ENCODE results near the gene CCL20.

CCL20 gene

GRCh38 chr2:227804975-227805374, 8.7 kb upstream of the CCL20 start:
- no peak for DNase-seq

DNA sequence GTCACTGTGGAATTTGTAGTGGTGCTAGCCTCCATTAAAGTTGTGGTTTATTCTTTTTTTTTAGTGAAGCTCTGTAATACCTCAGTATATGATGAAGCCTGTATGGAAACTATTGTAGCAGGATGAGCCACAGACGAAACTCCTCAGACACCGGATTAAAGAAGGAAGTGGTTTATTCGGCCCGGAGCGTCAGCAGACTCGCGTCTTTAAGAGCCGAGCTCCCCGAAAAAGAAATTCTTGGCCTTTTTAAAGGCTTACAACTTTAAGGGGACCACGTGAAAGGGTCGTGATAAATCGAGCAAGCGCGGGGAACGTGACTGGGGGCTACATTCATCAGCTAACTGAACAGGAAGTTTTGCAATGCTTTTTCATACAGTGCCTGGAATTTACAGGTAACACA, 8.1 kb upstream of the CCL20 start:
- peak; percentile 30 for DNase-seq

GRCh38 chr2:227808936-227809335, 4.7 kb upstream of the CCL20 start:
- no peak for DNase-seq

DNA sequence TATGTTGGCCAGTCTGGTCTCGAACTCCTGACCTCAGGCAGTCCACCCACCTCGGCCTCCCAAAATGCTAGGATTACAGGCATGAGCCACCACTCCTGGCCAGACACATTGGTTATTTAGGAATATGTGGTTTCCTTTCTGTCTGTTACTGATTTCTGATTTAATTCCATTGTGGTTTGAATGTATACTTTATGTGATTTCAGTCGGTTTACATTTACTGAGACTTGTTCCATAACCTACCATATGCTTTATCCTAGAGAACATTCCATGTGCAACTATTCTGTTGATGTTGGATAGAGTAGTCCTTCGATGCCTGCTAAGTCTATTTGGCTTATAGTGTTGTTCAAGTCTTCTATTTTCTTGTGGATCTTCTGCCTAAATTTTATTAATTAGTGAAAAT, 1.6 kb upstream of the CCL20 start:
- no peak for DNase-seq

GRCh38 chr2:227813229-227813561, 447 bp upstream of the CCL20 start:
- DNase-seq, result no peak

GRCh38 chr2:227815066-227815465, 1.4 kb downstream of the CCL20 start:
- DNase-seq, result no peak

DNA sequence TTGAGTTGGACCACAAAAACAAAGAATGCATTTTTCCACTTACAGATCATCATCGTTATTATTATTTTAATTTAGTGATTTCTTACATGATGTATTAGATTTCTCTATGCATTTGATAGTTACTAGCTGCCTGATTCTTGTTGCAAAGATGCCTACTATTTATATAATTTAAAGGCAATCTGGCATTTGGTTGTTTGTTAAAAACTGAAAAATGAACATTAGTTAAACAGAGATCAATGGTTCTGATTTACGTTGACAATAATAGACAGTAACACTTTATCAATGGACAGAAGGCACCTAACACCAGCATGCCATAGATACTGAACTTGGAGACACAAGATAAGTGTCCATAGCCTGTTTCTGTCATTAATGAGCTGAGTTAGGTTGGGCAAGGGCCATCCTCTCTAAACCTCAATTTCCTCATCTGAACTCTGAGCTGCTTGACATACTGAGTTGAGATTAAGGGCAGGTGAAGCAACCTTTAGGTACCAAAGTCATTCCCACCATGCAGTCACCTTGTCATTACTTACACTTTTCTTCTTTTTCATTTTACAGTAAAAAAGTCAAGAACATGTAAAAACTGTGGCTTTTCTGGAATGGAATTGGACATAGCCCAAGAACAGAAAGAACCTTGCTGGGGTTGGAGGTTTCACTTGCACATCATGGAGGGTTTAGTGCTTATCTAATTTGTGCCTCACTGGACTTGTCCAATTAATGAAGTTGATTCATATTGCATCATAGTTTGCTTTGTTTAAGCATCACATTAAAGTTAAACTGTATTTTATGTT, 3.1 kb downstream of the CCL20 start:
- no peak for DNase-seq

DNA sequence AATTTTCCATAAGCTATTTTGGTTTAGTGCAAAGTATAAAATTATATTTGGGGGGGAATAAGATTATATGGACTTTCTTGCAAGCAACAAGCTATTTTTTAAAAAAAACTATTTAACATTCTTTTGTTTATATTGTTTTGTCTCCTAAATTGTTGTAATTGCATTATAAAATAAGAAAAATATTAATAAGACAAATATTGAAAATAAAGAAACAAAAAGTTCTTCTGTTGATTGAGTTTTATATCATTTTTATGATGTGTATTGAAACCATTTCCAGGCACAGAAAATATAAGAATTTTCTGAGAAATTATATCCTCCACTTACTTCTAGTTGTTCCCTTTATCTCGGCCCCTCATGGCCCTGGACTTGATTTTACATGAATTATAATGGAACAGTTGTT, 3.7 kb downstream of the CCL20 start:
- DNase-seq, result no peak

DNA sequence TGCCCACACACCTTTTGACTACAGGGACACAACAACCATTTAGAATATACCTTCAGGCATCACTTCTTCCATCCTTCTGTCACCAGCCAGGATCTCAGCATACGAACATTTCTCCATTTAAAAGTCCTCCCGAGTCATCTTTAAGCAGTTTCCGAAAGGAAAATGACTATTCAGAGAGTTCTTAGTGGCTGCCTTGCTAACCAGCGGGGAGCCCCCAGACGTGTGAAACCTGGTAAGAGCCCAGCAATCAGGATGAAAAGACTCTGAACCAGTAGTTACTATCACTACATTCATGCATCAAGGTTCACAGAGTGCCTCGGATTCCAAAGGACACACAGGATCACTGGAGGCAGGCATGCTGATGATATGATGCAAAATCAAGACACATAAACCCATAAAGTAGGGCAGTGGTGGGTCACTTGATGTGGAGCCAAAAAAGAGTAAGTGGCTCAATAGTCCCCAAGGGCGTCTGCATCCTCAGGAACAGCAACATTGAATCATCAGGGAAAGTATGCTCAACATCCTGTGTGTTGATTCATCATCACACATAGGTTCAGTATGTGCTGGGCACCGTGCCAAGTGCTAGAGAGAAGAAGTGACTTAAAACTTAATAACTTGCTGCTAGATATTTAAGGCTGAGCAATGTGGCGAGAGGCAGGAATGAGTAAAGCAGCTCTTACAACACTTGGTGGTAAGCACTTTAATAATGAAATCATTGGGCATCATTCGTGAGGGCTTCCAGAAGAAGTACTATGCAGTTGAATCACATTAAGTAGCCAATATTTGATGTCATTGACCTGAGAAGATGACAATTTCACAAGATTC, 4.4 kb downstream of the CCL20 start:
- DNase-seq, result peak; percentile 84

DNA sequence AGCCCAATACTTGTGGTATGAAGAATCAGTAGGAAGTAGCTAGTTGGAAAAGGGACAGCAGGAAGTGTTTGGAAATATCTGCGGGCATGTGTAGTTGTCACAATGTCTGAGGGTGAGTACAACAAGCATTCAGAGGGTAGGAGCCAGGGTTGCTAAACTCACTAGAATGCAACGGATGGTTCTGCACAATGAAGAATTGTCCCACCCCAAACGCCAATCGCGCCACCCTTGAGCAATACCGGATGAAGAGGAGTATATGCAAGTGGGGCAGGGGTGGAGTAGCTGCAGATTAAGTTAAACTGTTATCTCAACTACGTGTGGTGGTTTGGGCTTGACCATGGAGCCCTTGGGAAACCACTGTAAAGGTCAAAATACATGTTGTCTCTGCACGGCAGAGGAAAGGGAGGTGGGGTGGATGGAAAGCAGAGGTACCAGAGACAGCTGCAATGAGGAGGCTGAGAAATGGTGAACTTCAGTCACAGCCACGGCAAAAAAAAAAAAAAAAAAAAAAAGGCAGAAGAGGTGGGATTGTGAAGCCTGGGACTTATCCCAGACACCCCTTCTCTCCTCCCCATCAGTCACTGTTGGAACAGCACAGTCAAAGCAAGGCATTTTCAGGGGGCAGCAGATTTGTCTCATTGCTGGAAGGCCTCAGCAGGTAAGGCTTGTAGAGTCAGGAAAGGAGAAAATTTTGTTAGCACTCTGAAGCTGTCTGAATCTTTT, 5.2 kb downstream of the CCL20 start:
- DNase-seq, result peak; percentile 7

DNA sequence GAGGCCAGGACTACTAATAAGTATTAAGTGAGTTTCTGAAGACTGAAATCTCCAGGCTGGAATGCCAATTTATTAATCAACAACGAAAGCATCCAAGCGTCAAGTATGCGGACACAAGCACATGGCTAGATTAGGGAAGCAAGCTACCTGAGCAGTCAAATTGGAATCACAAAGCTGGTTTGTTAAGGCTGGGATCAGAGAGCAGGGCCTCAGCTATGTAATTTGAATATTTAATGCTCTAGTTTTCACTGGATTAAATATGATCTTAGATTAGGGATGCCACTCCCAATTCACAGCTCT, 5.7 kb downstream of the CCL20 start:
- no peak for DNase-seq

GRCh38 chr2:227821043-227821942, 7.7 kb downstream of the CCL20 start:
- DNase-seq, result no peak

DNA sequence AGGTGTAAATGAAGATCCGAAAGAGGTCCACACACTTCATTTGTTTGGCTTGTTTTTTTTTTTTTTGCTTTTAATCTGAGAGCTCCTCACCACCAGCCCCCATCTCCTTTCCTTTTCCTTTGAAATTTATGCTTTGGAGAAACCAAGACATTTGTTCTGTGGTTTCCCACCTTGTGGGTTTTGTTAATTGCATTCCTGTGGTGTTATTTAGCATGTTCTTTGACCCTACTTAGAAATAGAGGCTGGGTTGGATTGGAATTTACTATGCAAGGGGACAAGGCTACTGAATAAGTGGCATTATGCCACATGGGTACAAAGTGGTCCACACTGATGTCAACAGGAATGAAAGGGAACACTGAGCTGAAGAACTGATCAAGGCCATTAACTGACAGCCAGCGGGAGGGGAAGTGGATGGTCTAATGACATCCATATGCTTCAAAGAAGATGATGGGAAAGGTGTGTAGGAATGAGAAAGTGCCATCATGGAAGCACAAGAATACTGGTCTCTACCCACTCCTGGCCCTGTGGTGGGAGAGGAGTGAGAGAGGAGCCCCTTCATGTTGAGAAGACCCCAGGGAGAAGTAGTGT, 8.9 kb downstream of the CCL20 start:
- DNase-seq, result no peak

GRCh38 chr2:227823922-227824321, 10.3 kb downstream of the CCL20 start:
- DNase-seq, result no peak

- no peak for DNase-seq
Observed at GRCh38 chr2:227824711-227825110, 11.1 kb downstream of the CCL20 start.

DNA sequence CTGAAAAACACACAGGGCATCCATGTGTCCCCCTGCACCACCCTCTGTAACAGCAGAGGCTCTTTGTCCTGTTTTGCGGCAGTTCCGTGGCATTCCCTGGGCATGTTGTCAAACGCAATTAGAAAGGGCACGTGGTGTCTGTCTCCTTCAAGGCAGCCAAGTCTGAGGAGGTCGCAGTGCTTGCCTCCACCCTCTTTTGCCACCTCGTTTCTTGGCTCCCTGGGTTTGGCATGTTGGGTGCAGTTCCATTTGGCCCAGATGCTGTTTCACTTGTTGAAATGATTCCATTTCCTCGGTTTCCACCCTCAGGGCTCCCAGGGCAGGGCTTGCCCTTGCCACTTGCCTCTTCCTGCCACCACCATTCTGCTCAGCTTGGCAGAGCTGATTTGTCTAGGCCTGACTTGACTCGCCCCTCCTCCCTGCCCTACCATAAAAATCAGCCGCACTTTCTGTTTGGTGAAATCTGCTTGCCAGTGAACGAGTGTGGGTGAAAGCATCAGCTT, 12.4 kb downstream of the CCL20 start:
- DNase-seq, result no peak

GRCh38 chr2:227826563-227826962, 12.9 kb downstream of the CCL20 start:
- DNase-seq, result no peak

DNA sequence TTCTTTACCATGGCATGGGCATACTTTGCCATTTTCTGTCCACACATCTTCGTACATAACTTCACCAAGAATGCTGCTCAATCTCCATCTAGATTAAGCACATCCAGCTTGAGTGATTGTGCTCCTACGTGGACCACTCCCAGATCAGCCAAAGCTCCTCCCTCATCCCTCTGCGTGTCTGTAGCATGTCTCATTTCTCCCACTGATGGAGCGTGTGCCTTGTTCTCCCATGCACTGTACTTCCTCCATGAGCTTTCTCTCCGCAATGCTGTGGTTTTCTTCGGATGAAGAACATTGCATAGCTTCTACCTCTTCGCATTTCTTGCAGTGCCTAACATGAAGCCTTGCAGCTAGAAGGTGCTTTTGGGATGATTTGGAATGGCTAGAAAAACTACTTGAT, 13.5 kb downstream of the CCL20 start:
- no peak for DNase-seq

GRCh38 chr2:227828477-227828912, 14.9 kb downstream of the CCL20 start:
- no peak for DNase-seq

DNA sequence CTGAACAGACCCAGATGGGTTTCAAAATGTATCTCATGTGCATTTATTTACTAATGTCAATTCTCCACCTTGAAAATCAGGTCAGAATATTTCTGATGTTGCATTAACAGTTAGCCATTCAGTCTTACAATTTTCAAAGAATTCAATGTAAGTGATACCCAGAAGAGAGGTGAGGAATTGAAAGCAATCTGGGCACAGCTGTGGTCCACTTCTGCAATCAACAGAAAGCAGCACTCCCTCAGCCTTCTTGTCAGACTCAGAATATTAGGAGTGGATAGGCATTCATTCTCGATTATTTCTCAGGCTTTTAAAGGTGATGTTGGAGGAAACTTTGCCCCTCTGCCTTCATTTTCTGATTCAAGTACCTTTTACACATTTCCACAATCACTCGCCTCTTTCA, 15.7 kb downstream of the CCL20 start:
- DNase-seq, result no peak

- DNase-seq, result no peak
Observed at GRCh38 chr2:227834423-227834822, 20.8 kb downstream of the CCL20 start.

Data from stimulated activated CD4-positive, alpha-beta T cell treated with anti-CD3 and anti-CD28 coated beads, Interleukin-4, amount 100 ng/mL, for 24 hours (primary cell).